Heart left ventricle (tissue), 16 donors: ENCODE data around the gene MYO7B. TPM values are rescaled to one million over a fixed set of nuclear protein-coding genes. Genes with fewer than 3 reads are reported as not detected.
A peak's percentile ranks its signal among the peaks of the same experiment; 100 is the strongest.

Experiments
- ATAC-seq, 4 donors: fragments of 200-7000 bp; cut with Tn5 transposase; one replicate each; pipeline ENCODE4 v1.9.1; 2020 to 2022; ENCODE audit warnings: moderate library complexity in 4 of 4, mild to moderate bottlenecking in 3 of 4, moderate number of reproducible peaks in 1 of 4
- DNase-seq, 5 donors: peaks; one replicate each; pipeline ENCODE4 v3.0.0-alpha.2; 2020
- H3K27ac ChIP-seq, 12 donors: fragments of 200-600 bp; sonication (generic) in 4 of 12; one replicate each; pipeline versions ENCODE4 v1.5.0 to v1.8.0; 2016 to 2022; ENCODE audit warnings: mild to moderate bottlenecking in 2 of 12
- H3K27me3 ChIP-seq, 9 donors: fragments of 200-600 bp; sonication (generic) in 2 of 9; one replicate each; pipeline versions ENCODE4 v1.5.1 to v1.8.0; 2016 to 2022; ENCODE audit warnings: mild to moderate bottlenecking in 3 of 9
- H3K36me3 ChIP-seq, 9 donors: fragments of 200-600 bp; sonication (generic) in 2 of 9; one replicate each; pipeline versions ENCODE4 v1.5.0 to v1.8.0; 2018 to 2022; ENCODE audit warnings: mild to moderate bottlenecking in 2 of 9
- H3K4me1 ChIP-seq, 12 donors: fragments of 200-600 bp; sonication (generic) in 4 of 12; one replicate each; pipeline versions ENCODE4 v1.5.0 to v1.8.0; 2016 to 2022; ENCODE audit warnings: mild to moderate bottlenecking in 3 of 12
- H3K4me3 ChIP-seq, 12 donors: fragments of 200-600 bp; sonication (generic) in 4 of 12; one replicate each; pipeline versions ENCODE4 v1.5.0 to v1.8.0; 2017 to 2022; ENCODE audit warnings: mild to moderate bottlenecking in 9 of 12, moderate library complexity in 4 of 12
- H3K9me3 ChIP-seq, 12 donors: fragments of 200-600 bp; sonication (generic) in 4 of 12; one replicate each; pipeline versions ENCODE4 v1.5.0 to v1.8.0; 2016 to 2022; ENCODE audit warnings: mild to moderate bottlenecking in 1 of 12
- CTCF ChIP-seq, 12 donors: fragments of 200-600 bp; sonication (generic) in 4 of 12; IDR thresholded peaks; one replicate each; pipeline versions ENCODE4 v1.5.0 to v1.8.0; 2018 to 2022; ENCODE audit warnings: antibody characterized with exemption in 12 of 12, mild to moderate bottlenecking in 5 of 12
- POLR2A ChIP-seq, 2 donors: fragments of 450-650 bp; IDR thresholded peaks; one replicate each; pipeline ENCODE4 v1.6.1; 2017; ENCODE audit warnings: antibody characterized with exemption in 2 of 2, mild to moderate bottlenecking in 2 of 2, moderate library complexity in 2 of 2
- WGBS, 4 donors: extraction: QIAGEN DNeasy Blood & Tissue Kit in 2 of 4; methylation state at CpG; one replicate each; pipeline versions ENCODE4 v1.1.5 to v1.1.7; 2013 to 2018; 5-methylcytosine and 5-hydroxymethylcytosine counted together
- intact Hi-C, 10 donors: fragments of 100-400 bp; cut with DNase I; formaldehyde crosslinking; loops; one replicate each; pipeline versions ENCODE4 v1.11.1 to v1.14.2; 2022
- polyA plus RNA-seq, 2 donors: library from polyadenylated mRNA; stranded (reverse); fragments of 200-250 nt; gene quantifications; one replicate each; pipeline ENCODE4 v1.2.3, GENCODE V29; 2013
- total RNA-seq, 9 donors: library from RNA; depleted of rRNA in 2 of 9; stranded (reverse); fragments of >200 nt in 2 of 9; fragmentation: NEBNext Ultra II Directional in 3 of 9; extraction: Animal tissue kit (Norgen Biotek cat#: 25700) in 3 of 9; gene quantifications; one replicate each; pipeline versions ENCODE4 v1.1.0 to v1.2.4, GENCODE V29; 2016 to 2023
- donor health status: ischemic (EF 13 %, LVEDD 7.1; RV severe dilation, severe dysfunction).
- donor health status: healthy with polysubstance abuse.
- donor health status: DM: no; HTN: yes; CAD: no.
- donor health status: DM: no; HTN: no; CAD: no.
- donor health status: ischemic (EF 25% LVEDD 6.9; RV normal size, moderate dysfunction).
- donor health status: ischemic (EF 25% LVEDD 5.7; RV mildly dilated, moderate dysfunction).
- donor health status: healthy.
- donor health status: DM: yes; HTN: yes; CAD: no.
- donor health status: ischemic (EF 35%, LVEDD 5.7; RV mildly dilated, moderate dysfunction).
- donor health status: nonischemic (EF 11% LVEDD 7.7; RV severe dilation, severe dysfunction).
- donor health status: DM: yes; HTN: yes; CAD: no.
- donor health status: PGD.
- donor health status: ischemic (EF 29% LVEDD 5.4; RV normal size, mild dysfunction).
- donor health status: nonischemic (EF 23%, LVEDD 6.1; RV moderate dilation, normal function).

The MYO7B gene
- total and polyA plus RNA-seq, 11 donors: 0.20 to 2.1 (median 0.90) TPM

- WGBS, 4 donors: 63 to 79% (median 67%) methylated on average over 21 to 23 of the region's 23 CpGs
- Histone ChIP-seq H3K4me3 (no peak overlapping the region), H3K36me3 (peaks cover 0 to 43% (median 22%) of the 10 kb centered on the region in 9 donors), H3K4me1 (peaks cover 15 to 90% (median 66%) of the 10 kb centered on the region in 12 donors), H3K9me3 (no peaks in the 10 kb centered on the region), H3K27me3 (no peaks in the 10 kb centered on the region), H3K27ac (peak overlapping the region; percentile 76 to 96 (median 89))
- peak in 2 of 4 donors; percentile 2 to 29 for ATAC-seq
- peak in 3 of 5 donors; percentile 44 to 67 (median 66) for DNase-seq
- intact Hi-C loops: loop anchor here in 3 of 10 donors (5.0 kb wide), 2 partner anchors 34 to 111 kb away; partner anchors contain the start of gene IWS1 (in 1 of the 3)
- no peak for TF ChIP-seq CTCF (IDR thresholded peaks at IDR 0.05)
- no peak for TF ChIP-seq POLR2A (IDR thresholded peaks at IDR 0.05)
Observed at GRCh38 chr2:127638361-127639110, 103.1 kb downstream of the MYO7B start.

GRCh38 chr2:127639111-127639474 lies 103.6 kb downstream of the MYO7B start:
- TF ChIP-seq CTCF (IDR thresholded peaks at IDR 0.05) (no peak), POLR2A (IDR thresholded peaks at IDR 0.05) (no peak)
- peaks cover 0 to 43% (median 22%) of the 10 kb centered on the region in 9 donors for H3K36me3 ChIP-seq
- ATAC-seq: no peak
- intact Hi-C loops: loop anchor here in 3 of 10 donors (5.0 kb wide), 2 partner anchors 33 to 112 kb away; partner anchors contain the start of gene IWS1 (in 1 of the 3)
- WGBS, 4 donors: 90 to 95% (median 95%) methylated on average over 13 of the region's 13 CpGs
- no peak overlapping the region for H3K4me3 ChIP-seq
- H3K27me3 ChIP-seq: no peaks in the 10 kb centered on the region
- H3K4me1 ChIP-seq: peaks cover 11 to 90% (median 66%) of the 10 kb centered on the region in 12 donors
- no peak for DNase-seq
- no peaks in the 10 kb centered on the region for H3K9me3 ChIP-seq
- H3K27ac ChIP-seq: peak overlapping the region; percentile 76 to 96 (median 89)

- Histone ChIP-seq H3K4me3 (no peak overlapping the region), H3K9me3 (no peaks in the 10 kb centered on the region), H3K36me3 (peaks cover 0 to 47% (median 29%) of the 10 kb centered on the region in 9 donors), H3K27ac (peak overlapping the region in 11 of 12 donors; percentile 0 to 93 (median 85)), H3K27me3 (no peaks in the 10 kb centered on the region), H3K4me1 (peaks cover 9 to 86% (median 64%) of the 10 kb centered on the region in 12 donors)
- DNase-seq (no peak), ATAC-seq (no peak)
- intact Hi-C loops: loop anchor here in 1 of 10 donors (10.0 kb wide), 1 partner anchor 54 kb away; no protein-coding TSS in a partner anchor
- TF ChIP-seq CTCF (IDR thresholded peaks at IDR 0.05): peak in 7 of 12 donors; percentile 8 to 42 (median 18)
- no peak for TF ChIP-seq POLR2A (IDR thresholded peaks at IDR 0.05)
- WGBS, 4 donors: 71 to 91% (median 82%) methylated on average over 12 to 25 of the region's 25 CpGs
Observed at GRCh38 chr2:127640082-127641072, 104.9 kb downstream of the MYO7B start.
